GM23248 (cell line): ENCODE data around the gene NUP62CL. TPM values are rescaled to one million over a fixed set of nuclear protein-coding genes. Genes with fewer than 3 reads are reported as not detected.

Experiments used
- DNase-seq: peaks from one replicate; pipeline ENCODE4 v3.0.0-alpha.2; 2015
- H2AFZ ChIP-seq: fragments of 200-600 bp; sonication (generic); 2 replicates; pipeline ENCODE4 v1.6.1; 2016; ENCODE audit warnings: antibody characterized with exemption
- H3F3A ChIP-seq: fragments of 200-600 bp; sonication (generic); 2 replicates; pipeline ENCODE4 v1.6.1; 2016; ENCODE audit warnings: mild to moderate bottlenecking, antibody characterized with exemption, mixed run types; ENCODE audit not compliant: insufficient read depth
- H3K27ac ChIP-seq: fragments of 200-600 bp; sonication (generic); 2 replicates; pipeline ENCODE4 v1.5.1; 2016; ENCODE audit warnings: mild to moderate bottlenecking
- H3K27me3 ChIP-seq: fragments of 200-600 bp; sonication (generic); replicated peaks from 2 replicates; pipeline ENCODE4 v1.6.1; 2016; ENCODE audit warnings: mild to moderate bottlenecking; ENCODE audit not compliant: insufficient read depth
- H3K36me3 ChIP-seq: fragments of 200-600 bp; sonication (generic); 2 replicates; pipeline ENCODE4 v1.6.1; 2016; ENCODE audit warnings: low read depth, mild to moderate bottlenecking
- H3K4me1 ChIP-seq: fragments of 200-600 bp; sonication (generic); 2 replicates; pipeline ENCODE4 v1.6.1; 2016; ENCODE audit warnings: mild to moderate bottlenecking; ENCODE audit not compliant: insufficient read depth
- H3K4me2 ChIP-seq: fragments of 200-600 bp; sonication (generic); one replicate; pipeline ENCODE4 v1.6.1; 2016; ENCODE audit warnings: mild to moderate bottlenecking; ENCODE audit not compliant: unreplicated experiment
- H3K4me3 ChIP-seq: fragments of 200-600 bp; sonication (generic); 2 replicates; pipeline ENCODE4 v1.5.1; 2016; ENCODE audit warnings: mild to moderate bottlenecking
- H3K79me2 ChIP-seq: fragments of 200-600 bp; sonication (generic); 2 replicates; pipeline ENCODE4 v1.6.1; 2016; ENCODE audit warnings: mild to moderate bottlenecking; ENCODE audit not compliant: insufficient read depth
- H3K9ac ChIP-seq: fragments of 200-600 bp; sonication (generic); 2 replicates; pipeline ENCODE4 v1.6.1; 2016; ENCODE audit warnings: mild to moderate bottlenecking
- H3K9me2 ChIP-seq: fragments of 200-600 bp; sonication (generic); 2 replicates; pipeline ENCODE4 v1.6.1; 2016; ENCODE audit warnings: mixed run types, mild to moderate bottlenecking, moderate library complexity; ENCODE audit not compliant: insufficient read depth
- H3K9me3 ChIP-seq: fragments of 200-600 bp; sonication (generic); one replicate; pipeline ENCODE4 v1.6.1; 2017; ENCODE audit warnings: low read depth
- H4K20me1 ChIP-seq: fragments of 200-600 bp; sonication (generic); 2 replicates; pipeline ENCODE4 v1.6.0; 2016; ENCODE audit not compliant: insufficient read depth
- EZH2 ChIP-seq: fragments of 200-600 bp; sonication (generic); IDR thresholded peaks from 2 replicates; pipeline ENCODE4 v1.6.1; 2018; ENCODE audit warnings: antibody characterized with exemption, mild to moderate bottlenecking; ENCODE audit not compliant: insufficient read depth, poor library complexity, severe bottlenecking
- EZH2phosphoT487 ChIP-seq: fragments of 200-600 bp; sonication (generic); IDR thresholded peaks from 2 replicates; pipeline ENCODE4 v1.6.1; 2018; ENCODE audit warnings: antibody characterized with exemption, moderate library complexity, mild to moderate bottlenecking, low read depth; ENCODE audit not compliant: insufficient read depth
- WGBS, 2 experiments: methylation state at CpG; one replicate each; pipeline ENCODE4 v1.1.6; 2015 to 2017; ENCODE audit warnings: low lambda C conversion rate in 2 of 2, low coverage in 1 of 2; ENCODE audit errors: missing lambda C conversion rate in 2 of 2; 5-methylcytosine and 5-hydroxymethylcytosine counted together
- in situ Hi-C: fragments of 300-500 bp; cut with MboI; formaldehyde crosslinking; loops from 2 replicates; pipeline ENCODE4 v1.15.0; 2020
- polyA plus RNA-seq: library from polyadenylated mRNA; unstranded; fragments of >200 nt; fragmentation: Nextera tagmentation; extraction: Ambion mirVana; gene quantifications from 2 replicates; pipeline ENCODE4 v1.2.1, GENCODE V29; 2016
- total RNA-seq: library from RNA; depleted of rRNA; stranded (reverse); fragments of >200 nt; shearing (Covaris generic); gene quantifications from 2 replicates; pipeline ENCODE4 v1.2.3, GENCODE V29; 2014

The NUP62CL gene
- total and polyA plus RNA-seq, 2 experiments from 2014 or later, result not detected

DNA sequence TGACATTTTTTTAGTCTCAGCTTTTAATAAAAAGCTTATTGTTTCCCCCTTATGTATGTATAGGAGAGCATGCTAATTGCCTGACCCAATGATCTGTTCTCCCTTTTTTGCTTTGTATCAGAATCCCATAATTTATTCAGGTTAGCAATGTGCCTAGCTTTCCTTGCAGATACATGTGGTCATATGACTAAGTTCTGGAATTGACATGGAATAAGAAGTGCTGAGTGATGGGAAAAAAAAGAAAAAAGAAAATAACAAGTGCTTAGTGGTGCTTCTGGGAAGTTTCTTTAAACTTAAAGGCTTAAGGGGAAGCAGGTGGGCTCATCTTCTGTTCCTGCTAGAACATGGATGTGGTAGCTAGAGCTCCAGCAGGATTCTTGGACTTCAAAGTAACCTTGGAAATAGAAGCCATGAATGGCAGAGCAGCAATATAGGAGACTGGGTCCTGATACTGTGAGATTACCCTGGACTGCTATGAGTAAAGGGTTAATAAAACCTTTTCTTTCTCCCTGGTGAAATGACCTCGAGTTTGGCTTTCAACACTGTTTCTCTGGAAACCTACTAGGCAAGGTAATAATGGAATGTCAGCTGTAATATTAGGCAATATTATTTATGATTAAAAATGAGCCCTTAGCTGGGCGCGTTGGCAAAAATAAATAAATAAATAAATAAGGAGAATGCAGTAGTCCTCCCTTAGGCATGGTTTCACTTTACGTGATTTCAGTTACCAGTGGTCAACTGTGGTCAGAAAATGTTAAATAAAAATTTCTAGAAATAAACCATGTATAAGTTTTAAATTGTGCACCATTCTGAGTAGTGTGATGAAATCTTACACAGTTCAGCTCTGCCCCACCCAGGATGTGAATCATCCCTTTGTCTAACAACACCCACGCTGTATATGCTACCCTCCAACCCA lies 70.9 kb downstream of the NUP62CL start:
- 19 to 23% methylated on average over 5 of the region's 5 CpGs for WGBS, 2 experiments
- DNase-seq, result peak; percentile 67
- H3K9me3 ChIP-seq, result no peaks in the 10 kb centered on the region
- in situ Hi-C loops, result no loop called here
- H3K36me3 ChIP-seq, result no peaks in the 10 kb centered on the region
- H3K4me3 ChIP-seq, result peak overlapping the region; percentile 40
- no peaks in the 10 kb centered on the region for H3K27me3 ChIP-seq
- peaks cover 3% of the 10 kb centered on the region; the same call in 1 of the 2 replicates for H3F3A ChIP-seq
- TF ChIP-seq EZH2phosphoT487 (no peak), EZH2 (no peak)
- H3K79me2 ChIP-seq, result no peaks in the 10 kb centered on the region
- H3K9ac ChIP-seq, result no peak overlapping the region
- peak overlapping the region; percentile 68 for H2AFZ ChIP-seq
- H4K20me1 ChIP-seq, result no peaks in the 10 kb centered on the region
- peak overlapping the region; percentile 48 for H3K4me2 ChIP-seq
- H3K4me1 ChIP-seq, result peaks cover 14% of the 10 kb centered on the region
- peak overlapping the region; percentile 35; the same call in 1 of the 2 replicates for H3K27ac ChIP-seq
- H3K9me2 ChIP-seq, result no peaks in the 10 kb centered on the region

DNA sequence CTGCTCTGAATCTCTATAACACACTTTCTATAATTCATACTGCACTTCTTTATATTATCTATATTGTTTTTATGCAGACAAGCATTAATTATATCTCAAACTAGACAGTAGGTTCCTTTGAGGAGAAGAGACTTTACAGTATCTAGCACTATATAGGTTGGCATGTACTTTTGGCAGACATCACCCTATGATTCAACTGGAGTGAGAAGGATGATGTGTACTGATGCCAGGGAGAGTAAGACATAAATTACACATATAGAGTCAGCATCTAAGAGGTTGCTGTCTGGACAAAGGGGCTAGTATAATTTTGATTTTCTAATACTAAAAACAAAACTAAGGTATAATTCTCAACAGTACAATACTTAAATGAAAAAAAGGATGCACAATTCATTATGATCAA lies 82.5 kb downstream of the NUP62CL start:
- in situ Hi-C loops, result no loop called here
- peak; percentile 26 for DNase-seq

DNA sequence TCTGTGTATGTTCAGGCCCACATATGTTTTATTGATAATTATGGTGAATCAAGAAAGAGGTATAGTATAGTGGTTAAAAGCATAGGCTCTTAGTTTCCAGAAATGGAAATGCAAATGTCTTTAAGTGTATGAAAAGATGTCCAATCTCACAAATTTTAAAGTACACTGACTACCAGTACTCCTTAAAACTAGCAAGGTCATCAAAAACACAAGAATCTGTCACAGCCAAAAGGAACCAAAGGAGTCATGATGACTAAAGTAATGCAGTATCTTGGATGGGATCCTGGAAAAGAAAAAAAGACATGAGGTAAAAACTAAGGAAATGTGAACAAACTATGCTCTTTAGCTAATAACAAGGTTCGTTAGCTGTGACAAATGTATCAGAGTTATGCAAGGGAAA lies 87.0 kb downstream of the NUP62CL start:
- Histone ChIP-seq H3K27ac (no peak overlapping the region), H3F3A (no peaks in the 10 kb centered on the region), H2AFZ (peak overlapping the region; percentile 97), H3K79me2 (peaks cover 19% of the 10 kb centered on the region), H3K27me3 (no peaks in the 10 kb centered on the region), H3K4me2 (peak overlapping the region; percentile 77), H3K9ac (peak overlapping the region; percentile 94; the same call in 1 of the 2 replicates), H3K36me3 (peaks cover 16% of the 10 kb centered on the region; the same call in 1 of the 2 replicates), H3K9me3 (no peaks in the 10 kb centered on the region), H3K4me1 (peaks cover 11% of the 10 kb centered on the region), H4K20me1 (no peaks in the 10 kb centered on the region), H3K9me2 (no peaks in the 10 kb centered on the region), H3K4me3 (peak overlapping the region; percentile 97)
- 60 to 67% methylated on average over 1 of the region's 1 CpG for WGBS, 2 experiments
- TF ChIP-seq EZH2, result no peak
- no peak for TF ChIP-seq EZH2phosphoT487
- in situ Hi-C loops, result no loop called here
- DNase-seq, result peak; percentile 46

More for the DNA sequence above, 82.5 kb downstream of the NUP62CL start:
- Histone ChIP-seq H3K79me2 (no peaks in the 10 kb centered on the region), H3K9ac (no peak overlapping the region), H3K4me3 (no peak overlapping the region), H3K4me1 (peaks cover 6% of the 10 kb centered on the region), H3K9me3 (no peaks in the 10 kb centered on the region), H3K27ac (no peak overlapping the region), H3K36me3 (no peaks in the 10 kb centered on the region), H2AFZ (no peak overlapping the region), H3K4me2 (no peak overlapping the region), H3K27me3 (no peaks in the 10 kb centered on the region), H3K9me2 (no peaks in the 10 kb centered on the region), H3F3A (no peaks in the 10 kb centered on the region), H4K20me1 (no peaks in the 10 kb centered on the region)
- TF ChIP-seq EZH2phosphoT487, result no peak
- TF ChIP-seq EZH2, result no peak

DNA sequence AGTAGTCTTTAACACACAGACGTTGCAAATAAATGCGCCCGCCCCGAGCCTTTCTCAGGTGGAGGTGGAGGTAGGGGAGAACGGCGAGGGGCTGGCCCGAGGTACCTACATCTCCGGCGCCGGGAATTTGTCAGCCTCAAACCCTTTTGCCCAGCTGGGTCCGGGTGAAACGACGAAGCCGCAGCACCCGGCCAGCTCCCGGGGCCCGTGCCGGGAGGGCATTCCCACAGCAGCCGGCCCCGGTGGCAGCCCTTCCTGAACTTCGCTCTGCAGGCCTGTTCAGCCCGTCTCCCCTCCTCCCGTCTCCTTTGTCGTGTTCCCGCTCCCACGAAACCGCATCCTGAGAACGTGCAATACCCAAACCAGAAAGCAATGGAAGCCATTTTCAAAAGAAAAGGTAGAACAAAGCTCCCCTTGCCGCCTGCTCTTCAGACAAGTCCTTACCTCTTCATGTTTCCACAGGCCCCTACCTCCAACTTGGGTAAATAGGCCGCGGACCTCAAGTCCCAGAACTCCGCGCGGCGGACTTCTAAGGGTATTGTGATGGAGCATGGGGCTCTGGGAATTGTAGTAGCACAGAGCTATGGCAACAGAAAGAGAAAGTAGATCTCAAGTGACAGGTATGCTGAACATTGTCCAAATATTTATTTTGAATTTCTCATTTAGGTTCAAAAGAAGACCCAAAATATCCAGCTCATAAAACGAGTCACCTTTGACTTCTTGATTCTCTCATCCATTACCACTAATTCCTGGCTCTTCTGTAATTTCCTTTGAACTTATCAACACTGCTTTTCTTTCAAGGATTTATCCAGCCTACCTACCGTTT lies 87.7 kb downstream of the NUP62CL start, which contains the start of gene RBM41:
TSS of gene RBM41 (minus strand) at position 501 of the 826 bp plus-strand sequence. CDS start at position 452, 49 bp downstream.
- Histone ChIP-seq H3K9me2 (no peaks in the 10 kb centered on the region), H3K9ac (peak within 1 kb of the TSS; percentile 94), H3F3A (no peaks in the 10 kb centered on the region), H3K9me3 (no peaks in the 10 kb centered on the region), H3K79me2 (peaks cover 19% of the 10 kb centered on the region), H3K36me3 (peaks cover 16% of the 10 kb centered on the region; the same call in 1 of the 2 replicates), H4K20me1 (no peaks in the 10 kb centered on the region), H3K4me1 (peaks cover 11% of the 10 kb centered on the region), H3K27me3 (no peaks in the 10 kb centered on the region), H3K4me3 (peak within 1 kb of the TSS; percentile 97), H3K27ac (peak within 1 kb of the TSS; percentile 41), H3K4me2 (peak within 1 kb of the TSS; percentile 77), H2AFZ (peak within 1 kb of the TSS; percentile 97)
- in situ Hi-C loops, result no loop called here
- 0 to 2% methylated on average over 15 to 20 of the region's 37 CpGs for WGBS, 2 experiments
- peak; percentile 81 for DNase-seq
- no peak for TF ChIP-seq EZH2
- no peak for TF ChIP-seq EZH2phosphoT487
